ENCODE results near the gene RNF145. TPM values are rescaled to one million over a fixed set of nuclear protein-coding genes. Genes with fewer than 3 reads are reported as not detected.
A peak's percentile ranks its signal among the peaks of the same experiment; 100 is the strongest.
"Not testable (repeated sequence)": the region's sequence is repeated elsewhere in the genome, so short reads cannot be mapped to it uniquely, and the experiment has no call there.

The RNF145 gene
- total RNA-seq, 1 experiment from 2014 or later = 122 TPM

GRCh38 chr5:159161361-159162214 lies 47.8 kb downstream of the RNF145 start:
- intact Hi-C loops (cut with micrococcal nuclease) = no loop called here
- POLR2A ChIA-PET = interaction anchor here (0.7 to 3.3 kb wide), 11 partner anchors 9 to 155 kb away, joined by 3 to 25 read pairs (median 3); no protein-coding TSS in a partner anchor
- no peak overlapping the region for H3K4me3 Mint-ChIP-seq (ENCODE audit: unreplicated experiment)
- TF ChIP-seq CTCF (IDR thresholded peaks at IDR 0.05; ENCODE audit: unreplicated experiment) = no peak
- no peaks in the 10 kb centered on the region for H3K9me3 Mint-ChIP-seq (ENCODE audit: unreplicated experiment)
- BruUV-seq (replicated peaks) = no TSS peak
- CTCF ChIA-PET = interaction anchor here (0.6 to 1.0 kb wide), 2 partner anchors 155 to 1306 kb away, joined by 3 read pairs; no protein-coding TSS in a partner anchor
- H3K4me1 Mint-ChIP-seq (ENCODE audit: insufficient read depth, unreplicated experiment) = peaks cover 27% of the 10 kb centered on the region
- DNase-seq (ENCODE audit: unreplicated experiment) = no peak
- no peaks in the 10 kb centered on the region for H3K27me3 Mint-ChIP-seq (ENCODE audit: insufficient read depth, unreplicated experiment)
- H3K27ac Mint-ChIP-seq (ENCODE audit: low read depth, unreplicated experiment) = peak overlapping the region; percentile 39
- H3K36me3 Mint-ChIP-seq (ENCODE audit: insufficient read depth, unreplicated experiment) = peaks cover 100% of the 10 kb centered on the region

GRCh38 chr5:159158553-159159091 lies 50.7 kb downstream of the RNF145 start:
- H3K27me3 Mint-ChIP-seq (ENCODE audit: insufficient read depth, unreplicated experiment); BruUV-seq (replicated peaks); DNase-seq (ENCODE audit: unreplicated experiment); H3K9me3 Mint-ChIP-seq (ENCODE audit: unreplicated experiment); H3K4me3 Mint-ChIP-seq (ENCODE audit: unreplicated experiment): not testable (repeated sequence)
- CTCF ChIA-PET = interaction anchor here (0.6 to 2.6 kb wide), 9 partner anchors 40 to 829 kb away, joined by 3 to 24 read pairs (median 4); no protein-coding TSS in a partner anchor
- H3K4me1 Mint-ChIP-seq (ENCODE audit: insufficient read depth, unreplicated experiment) = peaks cover 21% of the 10 kb centered on the region
- peak overlapping the region; percentile 28 for H3K27ac Mint-ChIP-seq (ENCODE audit: low read depth, unreplicated experiment)
- POLR2A ChIA-PET = interaction anchor here (1.0 to 2.2 kb wide), 5 partner anchors 8 to 69 kb away, joined by 3 to 27 read pairs (median 4); no protein-coding TSS in a partner anchor
- intact Hi-C loops (cut with micrococcal nuclease) = loop anchor here (5.0 kb wide), 1 partner anchor 829 kb away; no protein-coding TSS in a partner anchor
- peaks cover 100% of the 10 kb centered on the region for H3K36me3 Mint-ChIP-seq (ENCODE audit: insufficient read depth, unreplicated experiment)

- POLR2A ChIA-PET = interaction anchor here (0.8 to 3.0 kb wide), 28 partner anchors 10 to 294 kb away, joined by 3 to 27 read pairs (median 5); partner anchors contain the start of gene UBLCP1
- Mint-ChIP-seq H3K9me3 (ENCODE audit: unreplicated experiment) (no peaks in the 10 kb centered on the region), H3K27ac (ENCODE audit: low read depth, unreplicated experiment) (peak overlapping the region; percentile 28)
Observed at GRCh38 chr5:159157552-159157951, 51.8 kb downstream of the RNF145 start.

More at GRCh38 chr5:159157552-159157951, 51.8 kb downstream of the RNF145 start:
- CTCF ChIA-PET = interaction anchor here (0.6 to 3.2 kb wide), 41 partner anchors 8 to 1392 kb away, joined by 3 to 64 read pairs (median 5); no protein-coding TSS in a partner anchor
- no peak for DNase-seq (ENCODE audit: unreplicated experiment)
- Mint-ChIP-seq H3K27me3 (ENCODE audit: insufficient read depth, unreplicated experiment) (no peaks in the 10 kb centered on the region), H3K4me3 (ENCODE audit: unreplicated experiment) (no peak overlapping the region), H3K4me1 (ENCODE audit: insufficient read depth, unreplicated experiment) (peaks cover 12% of the 10 kb centered on the region), H3K36me3 (ENCODE audit: insufficient read depth, unreplicated experiment) (peaks cover 100% of the 10 kb centered on the region)
- no peak for TF ChIP-seq CTCF (IDR thresholded peaks at IDR 0.05; ENCODE audit: unreplicated experiment)
- BruUV-seq (replicated peaks) = no TSS peak
- intact Hi-C loops (cut with micrococcal nuclease) = loop anchor here (2.0 to 5.0 kb wide), 3 partner anchors 105 to 830 kb away; partner anchors contain the start of gene UBLCP1
